ENCODE measurements around the gene MSTN.

DNA sequence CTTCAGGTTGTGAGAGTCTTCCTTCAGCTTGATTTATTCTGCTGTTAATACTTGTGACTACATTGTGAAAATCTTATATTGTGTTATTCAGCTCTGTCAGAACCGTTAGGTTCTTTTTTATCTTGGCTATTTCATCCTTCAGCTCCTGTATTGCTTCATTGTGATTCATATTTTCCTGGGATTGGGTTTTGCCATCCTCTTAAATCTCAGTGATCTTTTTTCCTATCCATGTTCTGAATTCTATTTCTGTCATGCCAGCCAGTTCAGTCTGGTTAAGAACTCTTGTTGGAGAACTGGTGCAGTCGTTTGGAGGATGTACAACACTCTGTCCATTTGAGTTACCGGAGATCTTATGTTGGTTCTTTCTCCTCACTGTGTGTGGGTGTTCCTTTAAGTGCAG, 19.1 kb downstream of the MSTN start:
- TF ChIP-seq, protein P1, sequence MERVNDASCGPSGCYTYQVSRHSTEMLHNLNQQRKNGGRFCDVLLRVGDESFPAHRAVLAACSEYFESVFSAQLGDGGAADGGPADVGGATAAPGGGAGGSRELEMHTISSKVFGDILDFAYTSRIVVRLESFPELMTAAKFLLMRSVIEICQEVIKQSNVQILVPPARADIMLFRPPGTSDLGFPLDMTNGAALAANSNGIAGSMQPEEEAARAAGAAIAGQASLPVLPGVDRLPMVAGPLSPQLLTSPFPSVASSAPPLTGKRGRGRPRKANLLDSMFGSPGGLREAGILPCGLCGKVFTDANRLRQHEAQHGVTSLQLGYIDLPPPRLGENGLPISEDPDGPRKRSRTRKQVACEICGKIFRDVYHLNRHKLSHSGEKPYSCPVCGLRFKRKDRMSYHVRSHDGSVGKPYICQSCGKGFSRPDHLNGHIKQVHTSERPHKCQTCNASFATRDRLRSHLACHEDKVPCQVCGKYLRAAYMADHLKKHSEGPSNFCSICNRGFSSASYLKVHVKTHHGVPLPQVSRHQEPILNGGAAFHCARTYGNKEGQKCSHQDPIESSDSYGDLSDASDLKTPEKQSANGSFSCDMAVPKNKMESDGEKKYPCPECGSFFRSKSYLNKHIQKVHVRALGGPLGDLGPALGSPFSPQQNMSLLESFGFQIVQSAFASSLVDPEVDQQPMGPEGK (CRISPR knock-in tag; IDR thresholded peaks at IDR 0.05; ENCODE audit: borderline replicate concordance), result no peak
- TF ChIP-seq SNAI2 (CRISPR knock-in tag; IDR thresholded peaks at IDR 0.05), result no peak
- TF ChIP-seq ZFP30 (CRISPR knock-in tag; IDR thresholded peaks at IDR 0.05), result no peak
